Astrocyte (in vitro differentiated cells and primary cell): ENCODE data around the gene CPED1.

ENCODE experiments used
- CTCF ChIP-seq: IDR thresholded peaks from 2 replicates; pipeline ENCODE4 v1.5.1; 2011; ENCODE audit warnings: low read depth, mild to moderate bottlenecking, inconsistent platforms, low read length, moderate library complexity; ENCODE audit not compliant: insufficient read depth
- EZH2 ChIP-seq: IDR thresholded peaks from 2 replicates; pipeline ENCODE4 v1.6.1; 2012; ENCODE audit warnings: mild to moderate bottlenecking, low read length, inconsistent platforms; ENCODE audit not compliant: insufficient read depth

GRCh38 chr7:121304102-121304658 is 315.7 kb downstream of the CPED1 start:
- no peak for TF ChIP-seq CTCF
- no peak for TF ChIP-seq EZH2
